Bronchial epithelial cell (primary cell): ENCODE data around the gene SYPL1. TPM values are rescaled to one million over a fixed set of nuclear protein-coding genes. Genes with fewer than 3 reads are reported as not detected.

Experiments used
- DNase-seq: peaks from one replicate; pipeline ENCODE4 v3.0.0-alpha.2; 2010; ENCODE audit warnings: low read depth
- FAIRE-seq: peaks from 2 replicates; lab custom pipeline; 2011; peaks lifted over from hg19 to GRCh38; lab: Jason Lieb, UNC
- H3K27me3 ChIP-seq: 2 replicates; pipeline ENCODE4 v1.5.1; 2011; ENCODE audit warnings: low read length; ENCODE audit not compliant: control insufficient read depth, insufficient read depth
- H3K36me3 ChIP-seq: 2 replicates; pipeline ENCODE4 v1.5.1; 2011; ENCODE audit warnings: low read length; ENCODE audit not compliant: control insufficient read depth, insufficient read depth
- H3K4me3 ChIP-seq: 2 replicates; pipeline ENCODE4 v1.5.1; 2011; ENCODE audit warnings: mild to moderate bottlenecking, low read depth, low read length, control low read depth
- CTCF ChIP-seq: IDR thresholded peaks from 2 replicates; pipeline ENCODE4 v1.5.1; 2011; ENCODE audit warnings: mild to moderate bottlenecking, moderate library complexity, low read length, control low read depth, inconsistent platforms; ENCODE audit not compliant: insufficient read depth, severe bottlenecking
- total RNA-seq: library from RNA; depleted of rRNA; stranded (reverse); fragments of >200 nt; gene quantifications from 2 replicates; pipeline ENCODE4 v1.2.1, GENCODE V29; 2014

The SYPL1 gene
- total RNA-seq, 1 donor from 2014 or later, result 74.8 TPM

DNA sequence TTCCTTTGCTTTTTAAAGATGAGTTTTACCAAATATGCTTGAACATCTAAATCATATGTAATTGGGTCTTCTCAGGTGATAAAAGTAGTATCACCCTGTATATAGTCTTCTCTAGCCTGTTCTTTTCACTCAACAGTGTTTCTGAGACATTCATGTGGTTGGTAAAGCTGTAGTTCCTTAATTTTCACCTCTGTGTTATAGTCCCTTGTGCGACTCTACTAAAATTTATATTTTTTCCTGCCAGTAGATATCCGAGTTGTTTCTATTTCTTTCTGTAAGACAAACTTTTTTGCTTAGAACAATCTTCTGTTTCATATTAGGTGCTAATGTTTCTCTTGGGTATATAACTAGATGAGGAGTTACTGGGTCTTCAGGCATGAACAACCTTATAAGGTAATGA lies 35.6 kb downstream of the SYPL1 start:
- no peak for TF ChIP-seq CTCF
- Histone ChIP-seq H3K27me3 (no peaks in the 10 kb centered on the region), H3K4me3 (no peak overlapping the region), H3K36me3 (no peaks in the 10 kb centered on the region)
- DNase-seq (no peak), FAIRE-seq (no peak)

DNA sequence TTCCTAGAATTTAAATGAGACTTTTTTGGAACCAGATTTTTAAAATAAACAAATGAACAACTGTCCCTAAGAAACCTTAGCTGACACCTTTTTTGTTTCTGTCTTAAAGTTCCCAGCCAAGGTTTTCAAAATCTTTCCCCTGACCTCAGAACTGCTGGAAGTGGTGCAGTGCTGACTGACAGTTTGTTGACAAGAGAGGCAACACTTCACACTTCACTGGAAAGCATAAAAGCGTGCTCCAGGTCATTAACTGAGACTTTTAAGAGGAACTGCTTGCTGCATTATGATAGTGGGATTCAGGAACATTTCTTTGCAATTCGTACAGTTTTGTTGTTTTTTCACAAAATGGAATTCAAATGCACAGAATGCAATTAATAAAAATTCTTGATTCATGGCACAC lies 36.2 kb downstream of the SYPL1 start:
- FAIRE-seq, result no peak
- H3K4me3 ChIP-seq, result no peak overlapping the region
- H3K27me3 ChIP-seq, result no peaks in the 10 kb centered on the region
- H3K36me3 ChIP-seq, result no peaks in the 10 kb centered on the region
- DNase-seq, result no peak
- TF ChIP-seq CTCF, result no peak

DNA sequence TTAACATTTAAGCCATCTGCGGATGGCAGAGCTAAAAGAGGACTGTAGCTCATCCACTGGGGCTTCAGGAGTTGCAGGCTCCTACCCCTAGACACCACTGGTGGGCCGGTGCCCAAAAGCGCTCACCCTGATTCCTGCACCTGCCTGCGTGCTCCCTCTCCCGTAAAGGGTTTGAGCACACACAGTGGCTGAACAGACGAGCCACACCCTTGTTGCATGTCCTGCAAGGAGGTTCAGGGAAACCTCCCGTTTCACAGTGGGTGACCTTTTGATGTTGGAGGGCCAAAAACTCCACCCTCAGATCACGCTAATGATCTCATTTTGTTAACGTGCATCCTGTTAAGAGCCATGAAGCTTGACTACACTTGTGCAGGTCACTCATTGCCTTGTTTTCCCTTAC lies 37.9 kb downstream of the SYPL1 start:
- Histone ChIP-seq H3K4me3 (no peak overlapping the region), H3K27me3 (no peaks in the 10 kb centered on the region), H3K36me3 (no peaks in the 10 kb centered on the region)
- FAIRE-seq (no peak), DNase-seq (no peak)
- TF ChIP-seq CTCF, result no peak

GRCh38 chr7:106073701-106074100 lies 38.4 kb downstream of the SYPL1 start:
- no peak for TF ChIP-seq CTCF
- H3K4me3 ChIP-seq, result no peak overlapping the region
- no peaks in the 10 kb centered on the region for H3K36me3 ChIP-seq
- FAIRE-seq, result no peak
- H3K27me3 ChIP-seq, result no peaks in the 10 kb centered on the region
- DNase-seq, result no peak

- H3K27me3 ChIP-seq, result no peaks in the 10 kb centered on the region
- TF ChIP-seq CTCF, result no peak
- no peak for DNase-seq
- no peak overlapping the region for H3K4me3 ChIP-seq
- FAIRE-seq, result no peak
- no peaks in the 10 kb centered on the region for H3K36me3 ChIP-seq
Observed at GRCh38 chr7:106072715-106073091, 39.4 kb downstream of the SYPL1 start.

DNA sequence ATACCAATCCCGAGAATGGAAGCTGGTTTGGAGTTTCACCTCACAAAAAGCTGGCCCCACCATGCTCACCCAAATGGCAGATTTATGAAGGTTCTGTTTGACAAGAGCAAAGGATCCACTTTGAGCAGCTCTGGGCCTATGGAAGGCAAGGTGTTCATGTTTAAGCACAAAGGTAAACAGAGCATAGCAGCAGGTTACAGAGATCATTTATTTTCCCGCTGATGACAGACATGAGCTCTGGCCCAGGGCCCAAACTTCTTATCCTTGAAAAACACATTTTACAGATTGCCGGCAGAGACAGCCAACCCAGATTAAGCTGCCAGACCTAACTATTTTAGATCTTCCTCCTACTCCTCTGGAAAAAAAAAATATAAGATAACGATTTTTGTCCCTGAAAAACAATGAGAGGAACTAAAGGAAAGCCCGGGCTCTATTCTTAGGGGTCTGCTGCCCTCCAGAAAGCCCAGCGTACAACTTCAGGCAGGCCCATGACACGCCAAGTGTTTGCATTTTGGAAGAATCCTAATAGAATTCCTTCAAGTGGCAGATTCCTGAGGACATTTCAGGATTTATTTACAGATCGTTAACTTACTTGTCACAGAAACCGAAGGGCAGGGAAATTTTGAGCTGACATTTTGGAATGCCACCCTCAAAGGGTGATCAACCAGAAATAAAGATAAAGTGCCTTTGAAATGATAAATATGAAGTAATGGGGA lies 40.0 kb downstream of the SYPL1 start:
- Histone ChIP-seq H3K36me3 (no peaks in the 10 kb centered on the region), H3K4me3 (no peak overlapping the region), H3K27me3 (no peaks in the 10 kb centered on the region)
- TF ChIP-seq CTCF, result no peak
- no peak for FAIRE-seq
- DNase-seq, result peak; percentile 69
